ENCODE data around the gene MCOLN1.
A peak's percentile ranks its signal among the peaks of the same experiment; 100 is the strongest.

Gene MCOLN1

DNA sequence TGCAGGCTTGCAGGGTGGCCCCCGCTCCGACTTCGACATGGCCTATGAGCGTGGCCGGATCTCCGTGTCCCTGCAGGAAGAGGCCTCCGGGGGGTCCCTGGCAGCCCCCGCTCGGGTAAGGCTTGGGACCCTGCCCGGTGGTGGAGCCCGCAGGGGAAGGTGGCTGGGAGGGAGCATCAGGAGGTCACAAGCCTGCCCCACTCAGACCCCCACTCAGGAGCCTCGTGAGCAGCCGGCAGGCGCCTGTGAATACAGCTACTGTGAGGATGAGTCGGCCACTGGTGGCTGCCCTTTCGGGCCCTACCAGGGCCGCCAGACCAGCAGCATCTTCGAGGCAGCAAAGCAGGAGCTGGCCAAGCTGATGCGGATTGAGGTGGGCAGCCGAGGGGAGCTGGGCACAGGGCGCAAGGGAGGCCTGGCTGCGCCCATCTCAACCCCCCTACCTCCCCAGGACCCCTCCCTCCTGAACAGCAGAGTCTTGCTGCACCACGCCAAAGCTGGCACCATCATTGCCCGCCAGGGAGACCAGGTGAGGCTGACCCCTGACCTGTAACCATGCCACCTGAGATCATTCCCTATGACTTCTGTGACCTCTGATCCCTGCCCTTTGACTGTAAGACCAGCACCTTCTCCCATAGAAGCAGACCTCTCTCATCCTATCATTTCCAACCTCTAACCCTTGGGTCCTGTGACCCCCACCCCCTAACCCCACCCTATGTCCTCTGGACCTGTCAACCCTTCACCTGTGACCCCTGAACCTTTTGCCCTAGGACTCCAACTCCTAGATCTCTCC, 20.3 kb downstream of the MCOLN1 start:
- Histone ChIP-seq H3K27me3 (ENCODE audit: control insufficient read depth, insufficient read depth, low read length) (no peaks in the 10 kb centered on the region), H3K4me3 (ENCODE audit: low read length) (no peak overlapping the region), H3K9ac (ENCODE audit: low read length) (no peak overlapping the region), H3K27ac (ENCODE audit: low read depth, low read length) (no peak overlapping the region), H3K36me3 (ENCODE audit: control insufficient read depth, insufficient read depth, low read length) (peaks cover 23% of the 10 kb centered on the region), H3K4me1 (ENCODE audit: control insufficient read depth, insufficient read depth, low read length) (no peaks in the 10 kb centered on the region)

DNA sequence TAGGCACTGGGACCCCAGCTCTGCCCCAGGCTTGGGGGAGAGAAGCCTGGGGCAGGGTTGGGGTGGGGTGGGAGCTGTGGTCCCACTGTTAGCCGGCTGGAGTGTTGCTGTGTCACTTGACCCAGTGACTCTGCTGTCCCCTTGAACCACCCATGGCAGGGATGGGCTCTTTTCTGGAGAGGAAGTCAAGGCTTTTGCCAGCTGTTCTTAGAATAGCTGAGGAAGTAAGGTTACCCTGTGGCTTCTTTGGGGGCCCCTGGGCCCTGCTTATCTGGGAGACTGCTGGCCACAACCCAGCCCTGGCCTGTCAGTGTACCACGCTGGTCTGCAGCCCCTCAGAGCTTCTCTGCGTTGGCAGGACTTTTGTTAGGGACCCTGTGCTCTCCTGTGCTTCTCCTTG, 22.2 kb downstream of the MCOLN1 start:
- H3K36me3 ChIP-seq (ENCODE audit: control insufficient read depth, insufficient read depth, low read length), result peaks cover 23% of the 10 kb centered on the region
- H3K9ac ChIP-seq (ENCODE audit: low read length), result no peak overlapping the region
- no peaks in the 10 kb centered on the region for H3K27me3 ChIP-seq (ENCODE audit: control insufficient read depth, insufficient read depth, low read length)
- no peak overlapping the region for H3K4me3 ChIP-seq (ENCODE audit: low read length)
- no peaks in the 10 kb centered on the region for H3K4me1 ChIP-seq (ENCODE audit: control insufficient read depth, insufficient read depth, low read length)
- H3K27ac ChIP-seq (ENCODE audit: low read depth, low read length), result no peak overlapping the region

DNA sequence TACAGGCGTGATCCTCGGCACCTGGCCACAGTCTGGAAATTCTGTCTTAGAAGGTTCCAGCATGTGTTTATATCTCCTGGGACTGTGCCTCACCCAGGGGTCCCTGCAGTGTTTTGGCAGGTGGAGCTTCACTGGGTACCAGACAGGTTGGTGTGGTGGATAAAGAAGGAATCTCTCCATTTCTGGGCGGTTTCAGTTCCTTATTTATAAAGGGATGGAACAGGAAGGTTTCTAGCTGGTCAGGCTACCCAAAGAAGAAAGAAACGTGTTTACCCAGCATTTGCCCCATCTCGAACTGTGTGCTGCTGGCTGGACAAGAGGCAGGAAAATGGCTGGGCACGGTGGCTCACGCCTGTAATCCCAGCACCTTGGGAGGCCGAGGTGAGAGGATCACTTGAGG, 22.9 kb downstream of the MCOLN1 start:
- H3K27ac ChIP-seq (ENCODE audit: low read depth, low read length), result no peak overlapping the region
- H3K9ac ChIP-seq (ENCODE audit: low read length), result no peak overlapping the region
- H3K4me3 ChIP-seq (ENCODE audit: low read length), result no peak overlapping the region
- no peaks in the 10 kb centered on the region for H3K27me3 ChIP-seq (ENCODE audit: control insufficient read depth, insufficient read depth, low read length)
- no peaks in the 10 kb centered on the region for H3K4me1 ChIP-seq (ENCODE audit: control insufficient read depth, insufficient read depth, low read length)
- peaks cover 21% of the 10 kb centered on the region for H3K36me3 ChIP-seq (ENCODE audit: control insufficient read depth, insufficient read depth, low read length)

DNA sequence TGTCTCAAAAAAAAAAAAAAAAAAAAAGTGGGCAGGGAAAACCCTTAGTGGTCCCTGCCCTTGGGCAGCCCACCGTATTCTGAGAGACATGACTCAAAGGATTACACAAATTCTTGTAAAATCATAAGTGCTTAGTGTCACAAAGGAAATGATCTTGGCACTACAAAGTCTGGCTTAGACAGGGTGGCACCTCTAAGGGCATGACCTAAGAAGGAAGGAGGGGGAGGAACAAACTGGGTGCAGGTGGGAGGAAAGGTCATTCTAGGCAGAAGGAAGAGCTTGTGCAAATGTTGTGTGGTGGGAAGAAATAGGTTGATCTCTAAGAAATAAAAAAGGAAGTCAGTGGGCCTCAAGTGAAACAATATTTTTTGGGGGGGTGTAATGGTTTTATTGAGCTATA, 23.5 kb downstream of the MCOLN1 start:
- no peaks in the 10 kb centered on the region for H3K4me1 ChIP-seq (ENCODE audit: control insufficient read depth, insufficient read depth, low read length)
- H3K9ac ChIP-seq (ENCODE audit: low read length), result no peak overlapping the region
- H3K36me3 ChIP-seq (ENCODE audit: control insufficient read depth, insufficient read depth, low read length), result peaks cover 19% of the 10 kb centered on the region
- no peaks in the 10 kb centered on the region for H3K27me3 ChIP-seq (ENCODE audit: control insufficient read depth, insufficient read depth, low read length)
- H3K4me3 ChIP-seq (ENCODE audit: low read length), result no peak overlapping the region
- no peak overlapping the region for H3K27ac ChIP-seq (ENCODE audit: low read depth, low read length)

DNA sequence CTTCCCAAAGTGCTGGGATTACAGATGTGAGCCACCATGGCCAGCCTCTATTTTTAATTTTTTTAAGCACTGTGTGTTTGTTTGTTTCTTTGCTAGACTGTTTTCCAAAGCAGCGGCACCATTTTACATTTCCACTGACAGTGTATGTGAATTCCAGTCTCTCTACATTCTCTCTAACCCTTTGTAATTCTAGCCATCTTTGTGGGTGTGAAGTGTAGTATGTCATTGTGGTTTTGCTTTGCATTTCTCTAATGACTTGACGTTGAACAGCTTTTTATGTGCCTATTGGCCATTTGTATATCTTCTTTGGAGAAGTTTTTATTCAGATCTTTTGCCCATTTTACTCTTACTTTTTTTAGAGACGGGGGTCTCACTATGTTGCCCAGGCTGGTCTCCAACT, 24.7 kb downstream of the MCOLN1 start:
- no peak overlapping the region for H3K9ac ChIP-seq (ENCODE audit: low read length)
- no peaks in the 10 kb centered on the region for H3K4me1 ChIP-seq (ENCODE audit: control insufficient read depth, insufficient read depth, low read length)
- H3K4me3 ChIP-seq (ENCODE audit: low read length), result no peak overlapping the region
- H3K27me3 ChIP-seq (ENCODE audit: control insufficient read depth, insufficient read depth, low read length), result no peaks in the 10 kb centered on the region
- peaks cover 14% of the 10 kb centered on the region for H3K36me3 ChIP-seq (ENCODE audit: control insufficient read depth, insufficient read depth, low read length)
- H3K27ac ChIP-seq (ENCODE audit: low read depth, low read length), result no peak overlapping the region

DNA sequence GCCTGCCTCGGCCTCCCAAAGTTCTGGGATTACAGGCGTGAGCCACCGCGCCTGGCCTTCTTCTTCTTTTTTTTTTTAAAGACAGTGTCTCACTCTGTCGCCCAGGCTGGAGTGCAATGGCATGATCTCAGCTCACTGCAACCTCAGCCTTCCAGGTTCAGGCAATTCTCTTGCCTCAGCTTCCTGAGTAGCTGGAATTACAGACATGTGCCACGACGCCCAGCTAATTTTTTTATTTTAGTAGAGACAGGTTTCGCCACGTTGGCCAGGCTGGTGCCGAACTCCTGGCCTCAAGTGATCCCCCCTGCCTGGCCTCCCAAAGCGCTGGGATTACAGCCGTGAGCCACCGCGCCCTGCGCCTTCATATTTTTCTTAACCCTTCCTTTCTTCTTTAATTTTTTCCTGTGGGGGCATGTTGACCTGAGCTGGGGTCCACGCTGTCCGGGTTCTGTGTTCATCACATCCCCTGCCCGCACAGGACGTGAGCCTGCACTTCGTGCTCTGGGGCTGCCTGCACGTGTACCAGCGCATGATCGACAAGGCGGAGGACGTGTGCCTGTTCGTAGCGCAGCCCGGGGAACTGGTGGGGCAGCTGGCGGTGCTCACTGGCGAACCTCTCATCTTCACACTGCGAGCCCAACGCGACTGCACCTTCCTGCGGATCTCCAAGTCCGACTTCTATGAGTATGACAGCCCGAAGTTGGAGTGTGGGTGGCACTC, 27.2 kb downstream of the MCOLN1 start:
- no peak overlapping the region for H3K9ac ChIP-seq (ENCODE audit: low read length)
- H3K27me3 ChIP-seq (ENCODE audit: control insufficient read depth, insufficient read depth, low read length), result no peaks in the 10 kb centered on the region
- H3K4me1 ChIP-seq (ENCODE audit: control insufficient read depth, insufficient read depth, low read length), result no peaks in the 10 kb centered on the region
- H3K4me3 ChIP-seq (ENCODE audit: low read length), result no peak overlapping the region
- peaks cover 9% of the 10 kb centered on the region for H3K36me3 ChIP-seq (ENCODE audit: control insufficient read depth, insufficient read depth, low read length)
- H3K27ac ChIP-seq (ENCODE audit: low read depth, low read length), result no peak overlapping the region

DNA sequence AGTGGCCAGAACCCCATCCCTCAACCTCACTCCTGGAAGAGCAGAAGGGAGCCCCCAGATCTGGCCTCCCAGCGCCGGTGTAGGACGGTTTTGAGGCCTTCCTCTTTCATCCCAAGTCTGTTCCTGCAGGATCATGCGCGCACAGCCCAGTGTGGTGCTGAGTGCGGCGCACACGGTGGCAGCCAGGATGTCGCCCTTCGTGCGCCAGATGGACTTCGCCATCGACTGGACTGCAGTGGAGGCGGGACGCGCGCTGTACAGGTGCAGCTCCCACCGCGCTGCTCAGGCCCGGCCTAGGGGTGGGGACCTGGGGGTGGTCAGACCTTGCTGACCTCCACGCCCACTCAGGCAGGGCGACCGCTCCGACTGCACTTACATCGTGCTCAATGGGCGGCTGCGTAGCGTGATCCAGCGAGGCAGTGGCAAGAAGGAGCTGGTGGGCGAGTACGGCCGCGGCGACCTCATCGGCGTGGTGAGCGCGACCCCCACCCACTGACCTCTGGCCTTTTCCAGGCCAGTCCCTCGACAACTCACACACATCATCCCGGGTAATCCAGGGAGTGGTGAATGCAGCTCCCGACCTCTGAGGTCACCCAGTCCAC, 27.8 kb downstream of the MCOLN1 start:
- no peak overlapping the region for H3K4me3 ChIP-seq (ENCODE audit: low read length)
- no peaks in the 10 kb centered on the region for H3K27me3 ChIP-seq (ENCODE audit: control insufficient read depth, insufficient read depth, low read length)
- H3K27ac ChIP-seq (ENCODE audit: low read depth, low read length), result no peak overlapping the region

DNA sequence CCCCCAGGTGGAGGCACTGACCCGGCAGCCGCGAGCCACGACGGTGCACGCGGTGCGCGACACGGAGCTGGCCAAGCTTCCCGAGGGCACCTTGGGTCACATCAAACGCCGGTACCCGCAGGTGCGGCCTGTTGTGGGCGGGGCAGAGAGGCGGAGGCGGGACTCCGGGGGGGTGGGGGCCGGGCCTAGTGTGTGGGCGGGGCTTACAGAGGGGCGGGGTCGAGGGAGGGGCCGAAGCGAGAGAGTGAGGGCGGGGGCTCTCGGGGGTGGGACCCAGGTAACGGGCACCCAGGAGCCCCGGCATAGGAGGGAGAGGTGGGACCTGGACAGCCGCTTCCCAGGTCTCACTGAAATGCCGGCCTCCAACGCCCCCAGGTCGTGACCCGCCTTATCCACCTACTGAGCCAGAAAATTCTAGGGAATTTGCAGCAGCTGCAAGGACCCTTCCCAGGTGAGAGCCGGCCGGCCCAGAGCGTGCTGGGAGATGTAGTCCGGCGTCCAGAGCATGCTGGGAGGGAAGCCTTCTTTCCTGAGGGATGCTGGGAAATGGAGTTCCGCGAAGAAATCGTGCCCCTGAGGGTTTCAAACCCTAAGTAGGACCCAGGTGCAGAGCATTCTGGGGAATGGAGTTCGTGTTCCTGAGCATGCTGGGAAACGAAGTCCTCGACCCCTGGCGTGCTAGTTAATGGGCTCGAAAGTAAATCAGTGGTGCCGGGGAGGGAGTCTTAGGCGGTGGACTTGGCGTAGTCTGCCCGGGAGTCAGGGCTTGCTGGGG, 28.8 kb downstream of the MCOLN1 start:
- Histone ChIP-seq H3K4me1 (ENCODE audit: control insufficient read depth, insufficient read depth, low read length) (no peaks in the 10 kb centered on the region), H3K9ac (ENCODE audit: low read length) (no peak overlapping the region), H3K4me3 (ENCODE audit: low read length) (peak overlapping the region; percentile 59), H3K27me3 (ENCODE audit: control insufficient read depth, insufficient read depth, low read length) (no peaks in the 10 kb centered on the region), H3K36me3 (ENCODE audit: control insufficient read depth, insufficient read depth, low read length) (peaks cover 12% of the 10 kb centered on the region), H3K27ac (ENCODE audit: low read depth, low read length) (peak overlapping the region; percentile 32)

More for the DNA sequence above, 27.8 kb downstream of the MCOLN1 start:
- no peak overlapping the region for H3K9ac ChIP-seq (ENCODE audit: low read length)
- H3K36me3 ChIP-seq (ENCODE audit: control insufficient read depth, insufficient read depth, low read length), result peaks cover 11% of the 10 kb centered on the region
- H3K4me1 ChIP-seq (ENCODE audit: control insufficient read depth, insufficient read depth, low read length), result no peaks in the 10 kb centered on the region

DNA sequence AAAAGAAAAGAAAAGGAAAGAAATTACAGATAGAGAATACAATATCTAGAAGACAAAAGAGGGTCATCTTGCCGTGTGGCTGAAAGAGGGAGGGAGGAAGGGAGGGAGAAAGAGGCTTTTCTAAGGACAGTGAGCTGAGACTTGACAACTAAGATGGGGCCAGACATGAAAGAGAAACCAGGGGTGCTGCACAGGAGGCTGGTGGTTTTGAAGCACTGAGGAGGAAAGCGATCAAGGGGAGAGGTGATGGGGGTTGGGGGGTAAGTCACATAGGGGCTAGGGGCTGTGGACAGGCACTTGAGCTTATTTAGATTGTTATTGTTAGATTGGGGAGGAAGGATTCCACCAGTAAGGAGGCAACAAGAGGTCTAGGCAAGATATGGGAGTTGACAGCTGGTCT, 30.4 kb downstream of the MCOLN1 start:
- no peak overlapping the region for H3K4me3 ChIP-seq (ENCODE audit: low read length)
- no peaks in the 10 kb centered on the region for H3K4me1 ChIP-seq (ENCODE audit: control insufficient read depth, insufficient read depth, low read length)
- no peak overlapping the region for H3K9ac ChIP-seq (ENCODE audit: low read length)
- H3K27ac ChIP-seq (ENCODE audit: low read depth, low read length), result no peak overlapping the region
- no peaks in the 10 kb centered on the region for H3K27me3 ChIP-seq (ENCODE audit: control insufficient read depth, insufficient read depth, low read length)
- H3K36me3 ChIP-seq (ENCODE audit: control insufficient read depth, insufficient read depth, low read length), result peaks cover 26% of the 10 kb centered on the region

DNA sequence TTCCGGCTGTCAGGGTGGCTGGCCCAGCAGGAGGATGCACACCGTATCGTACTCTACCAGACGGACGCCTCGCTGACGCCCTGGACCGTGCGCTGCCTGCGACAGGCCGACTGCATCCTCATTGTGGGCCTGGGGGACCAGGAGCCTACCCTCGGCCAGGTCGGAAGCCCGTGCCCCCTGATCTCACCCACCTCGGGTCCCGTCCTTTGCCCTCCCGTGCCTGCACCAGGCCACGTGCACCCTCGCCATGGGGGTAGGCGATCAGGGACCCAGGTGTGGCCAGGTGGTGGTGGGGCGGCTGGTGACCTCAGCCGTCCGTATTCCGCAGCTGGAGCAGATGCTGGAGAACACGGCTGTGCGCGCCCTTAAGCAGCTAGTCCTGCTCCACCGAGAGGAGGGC, 32.1 kb downstream of the MCOLN1 start:
- Histone ChIP-seq H3K27me3 (ENCODE audit: control insufficient read depth, insufficient read depth, low read length) (no peaks in the 10 kb centered on the region), H3K27ac (ENCODE audit: low read depth, low read length) (no peak overlapping the region), H3K36me3 (ENCODE audit: control insufficient read depth, insufficient read depth, low read length) (peaks cover 37% of the 10 kb centered on the region), H3K9ac (ENCODE audit: low read length) (no peak overlapping the region), H3K4me3 (ENCODE audit: low read length) (no peak overlapping the region), H3K4me1 (ENCODE audit: control insufficient read depth, insufficient read depth, low read length) (no peaks in the 10 kb centered on the region)

DNA sequence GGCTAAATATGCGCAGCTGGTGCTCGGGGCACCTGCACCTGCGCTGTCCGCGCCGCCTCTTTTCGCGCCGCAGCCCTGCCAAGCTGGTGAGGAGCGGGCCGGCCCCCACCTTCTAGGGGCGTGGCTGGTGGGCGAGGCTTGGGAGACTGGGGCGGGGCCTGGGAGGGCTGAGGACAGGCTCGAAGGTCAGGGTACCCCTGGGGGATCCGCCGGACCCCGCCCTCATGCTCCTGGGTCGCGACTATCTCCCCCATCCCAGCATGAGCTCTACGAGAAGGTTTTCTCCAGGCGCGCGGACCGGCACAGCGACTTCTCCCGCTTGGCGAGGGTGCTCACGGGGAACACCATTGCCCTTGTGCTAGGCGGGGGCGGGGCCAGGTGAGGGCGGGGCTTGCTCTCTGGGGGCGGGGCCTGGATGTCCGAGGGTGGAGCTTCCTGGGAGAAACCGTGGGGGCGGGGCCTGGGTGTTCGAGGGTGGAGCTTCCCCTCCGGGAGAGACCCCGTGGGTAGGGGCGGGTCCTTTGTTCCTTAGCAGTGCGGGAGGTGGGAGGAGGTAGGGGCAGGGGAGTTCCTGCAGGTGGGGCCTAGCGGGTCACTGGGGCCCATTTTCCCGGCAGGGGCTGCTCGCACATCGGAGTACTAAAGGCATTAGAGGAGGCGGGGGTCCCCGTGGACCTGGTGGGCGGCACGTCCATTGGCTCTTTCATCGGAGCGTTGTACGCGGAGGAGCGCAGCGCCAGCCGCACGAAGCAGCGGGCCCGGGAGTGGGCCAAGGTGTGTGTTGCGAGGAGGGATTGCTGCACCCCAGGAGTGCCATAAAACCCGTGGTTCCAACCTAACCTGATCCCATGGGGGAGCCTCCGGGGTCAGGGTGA, 32.8 kb downstream of the MCOLN1 start:
- no peak overlapping the region for H3K4me3 ChIP-seq (ENCODE audit: low read length)
- peaks cover 38% of the 10 kb centered on the region for H3K36me3 ChIP-seq (ENCODE audit: control insufficient read depth, insufficient read depth, low read length)
- H3K4me1 ChIP-seq (ENCODE audit: control insufficient read depth, insufficient read depth, low read length), result no peaks in the 10 kb centered on the region
- no peak overlapping the region for H3K9ac ChIP-seq (ENCODE audit: low read length)
- H3K27ac ChIP-seq (ENCODE audit: low read depth, low read length), result no peak overlapping the region
- H3K27me3 ChIP-seq (ENCODE audit: control insufficient read depth, insufficient read depth, low read length), result no peaks in the 10 kb centered on the region

Measured in rectal smooth muscle tissue (tissue), 1 donor.